Lower lobe of right lung (tissue), 2 donors: ENCODE data around the gene CACNB2. TPM values are rescaled to one million over a fixed set of nuclear protein-coding genes. Genes with fewer than 3 reads are reported as not detected.
"Not testable (repeated sequence)": the region's sequence is repeated elsewhere in the genome, so short reads cannot be mapped to it uniquely, and the experiment has no call there.

Experiments
- ATAC-seq, 2 donors: fragments of 200-7000 bp; cut with Tn5 transposase; one replicate each; pipeline ENCODE4 v1.9.1; 2020 to 2022; ENCODE audit warnings: mild to moderate bottlenecking in 2 of 2, moderate library complexity in 2 of 2
- DNase-seq: peaks from one replicate; pipeline ENCODE4 v3.0.0-alpha.2; 2020
- H3K27ac ChIP-seq: fragments of 200-600 bp; one replicate; pipeline ENCODE4 v1.8.0; 2022
- H3K27me3 ChIP-seq: fragments of 200-600 bp; one replicate; pipeline ENCODE4 v1.8.0; 2022; ENCODE audit warnings: low read depth
- H3K36me3 ChIP-seq: fragments of 200-600 bp; one replicate; pipeline ENCODE4 v1.8.0; 2022; ENCODE audit warnings: mild to moderate bottlenecking
- H3K4me1 ChIP-seq: fragments of 200-600 bp; one replicate; pipeline ENCODE4 v1.8.0; 2022
- H3K4me3 ChIP-seq: fragments of 200-600 bp; one replicate; pipeline ENCODE4 v1.8.0; 2022; ENCODE audit warnings: mild to moderate bottlenecking
- H3K9me3 ChIP-seq: fragments of 200-600 bp; one replicate; pipeline ENCODE4 v1.8.0; 2022
- intact Hi-C: fragments of 100-400 bp; cut with DNase I; formaldehyde crosslinking; loops from one replicate; pipeline ENCODE4 v1.11.0; 2022
- total RNA-seq: library from RNA; stranded (reverse); fragmentation: NEBNext Ultra II Directional; extraction: Animal tissue kit (Norgen Biotek cat#: 25700); gene quantifications from one replicate; pipeline ENCODE4 v1.2.1, GENCODE V29; 2021
- TF ChIP-seq, protein P1 (sequence below): fragments of 200-600 bp; IDR thresholded peaks from one replicate; pipeline ENCODE4 v1.8.0; 2022; ENCODE audit warnings: antibody characterized with exemption, mild to moderate bottlenecking
- donor health status: DM: no; HTN: yes; CAD: no; lungs with severe emphysema.

CACNB2 gene
- total RNA-seq, 1 donor from 2014 or later: 1.4 TPM

DNA sequence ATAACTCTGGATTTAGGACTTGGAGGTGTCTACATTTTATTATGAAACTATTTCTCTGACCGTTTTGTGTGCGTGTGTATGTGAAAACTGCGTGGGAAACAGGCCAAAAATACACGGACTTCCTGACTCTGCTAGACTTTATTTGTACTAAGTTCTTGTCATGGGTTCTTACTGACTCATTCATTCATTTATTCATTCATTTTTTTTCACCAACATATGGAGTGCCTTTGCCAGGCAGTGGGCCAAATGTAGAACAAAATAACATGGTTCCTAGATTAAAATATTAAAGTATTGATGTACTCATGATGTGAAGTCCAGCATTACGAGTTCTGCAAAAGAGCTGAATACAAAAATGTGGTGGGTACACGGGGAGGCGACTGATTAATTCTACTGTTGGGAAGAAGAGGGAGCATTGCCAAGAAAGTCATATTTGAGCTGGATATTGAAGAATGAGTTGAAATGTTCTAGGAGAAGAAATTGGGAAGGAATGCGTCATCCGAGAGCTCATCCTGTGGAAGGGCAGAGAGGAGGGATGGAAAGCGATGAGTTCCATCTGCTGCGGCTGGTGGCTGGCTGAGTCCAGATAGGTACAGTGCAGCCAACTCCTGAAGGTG lies 24.6 kb downstream of the CACNB2 start:
- Histone ChIP-seq H3K27me3 (no peaks in the 10 kb centered on the region), H3K9me3 (no peaks in the 10 kb centered on the region), H3K4me3 (no peak overlapping the region), H3K27ac (no peak overlapping the region), H3K36me3 (no peaks in the 10 kb centered on the region), H3K4me1 (no peaks in the 10 kb centered on the region)
- ATAC-seq (peak in 1 of 2 donors; percentile 13), DNase-seq (no peak)
- intact Hi-C loops: no loop called here
- TF ChIP-seq, protein P1, sequence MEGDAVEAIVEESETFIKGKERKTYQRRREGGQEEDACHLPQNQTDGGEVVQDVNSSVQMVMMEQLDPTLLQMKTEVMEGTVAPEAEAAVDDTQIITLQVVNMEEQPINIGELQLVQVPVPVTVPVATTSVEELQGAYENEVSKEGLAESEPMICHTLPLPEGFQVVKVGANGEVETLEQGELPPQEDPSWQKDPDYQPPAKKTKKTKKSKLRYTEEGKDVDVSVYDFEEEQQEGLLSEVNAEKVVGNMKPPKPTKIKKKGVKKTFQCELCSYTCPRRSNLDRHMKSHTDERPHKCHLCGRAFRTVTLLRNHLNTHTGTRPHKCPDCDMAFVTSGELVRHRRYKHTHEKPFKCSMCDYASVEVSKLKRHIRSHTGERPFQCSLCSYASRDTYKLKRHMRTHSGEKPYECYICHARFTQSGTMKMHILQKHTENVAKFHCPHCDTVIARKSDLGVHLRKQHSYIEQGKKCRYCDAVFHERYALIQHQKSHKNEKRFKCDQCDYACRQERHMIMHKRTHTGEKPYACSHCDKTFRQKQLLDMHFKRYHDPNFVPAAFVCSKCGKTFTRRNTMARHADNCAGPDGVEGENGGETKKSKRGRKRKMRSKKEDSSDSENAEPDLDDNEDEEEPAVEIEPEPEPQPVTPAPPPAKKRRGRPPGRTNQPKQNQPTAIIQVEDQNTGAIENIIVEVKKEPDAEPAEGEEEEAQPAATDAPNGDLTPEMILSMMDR: no peak

GRCh38 chr10:18178854-18179483 lies 38.7 kb downstream of the CACNB2 start:
- no peak overlapping the region for H3K4me3 ChIP-seq
- ATAC-seq (no peak), DNase-seq (no peak)
- intact Hi-C loops: no loop called here
- TF ChIP-seq, protein P1: no peak
- no peaks in the 10 kb centered on the region for H3K4me1 ChIP-seq
- H3K27me3 ChIP-seq: no peaks in the 10 kb centered on the region
- no peak overlapping the region for H3K27ac ChIP-seq
- no peaks in the 10 kb centered on the region for H3K36me3 ChIP-seq
- H3K9me3 ChIP-seq: no peaks in the 10 kb centered on the region

DNA sequence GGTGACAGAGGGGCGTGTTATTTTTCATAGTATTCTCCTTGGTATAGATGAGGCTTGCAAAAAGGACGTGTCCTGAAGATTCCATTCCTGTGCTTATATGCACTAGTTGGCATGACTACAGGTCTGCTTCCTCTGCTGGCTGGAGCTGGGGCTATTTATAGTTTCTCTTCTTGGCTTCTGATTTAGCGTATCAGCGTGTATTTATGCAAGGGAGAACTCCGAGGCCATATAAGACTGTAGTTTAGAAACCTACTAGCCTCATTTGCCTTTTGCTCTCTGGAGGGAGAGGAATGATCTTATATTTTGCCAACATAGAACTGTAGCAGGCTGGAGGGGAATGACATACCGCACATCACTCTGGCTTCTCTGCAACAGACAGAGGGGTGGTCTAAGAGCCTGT lies 39.7 kb downstream of the CACNB2 start:
- no peaks in the 10 kb centered on the region for H3K9me3 ChIP-seq
- no peaks in the 10 kb centered on the region for H3K36me3 ChIP-seq
- no peaks in the 10 kb centered on the region for H3K27me3 ChIP-seq
- intact Hi-C loops: no loop called here
- DNase-seq (no peak), ATAC-seq (peak in 1 of 2 donors; percentile 32)
- TF ChIP-seq, protein P1: no peak
- no peak overlapping the region for H3K27ac ChIP-seq
- H3K4me3 ChIP-seq: no peak overlapping the region
- no peaks in the 10 kb centered on the region for H3K4me1 ChIP-seq

GRCh38 chr10:18181382-18181781 lies 41.2 kb downstream of the CACNB2 start:
- H3K4me3 ChIP-seq, ATAC-seq, H3K27me3 ChIP-seq, H3K27ac ChIP-seq, DNase-seq, H3K4me1 ChIP-seq, intact Hi-C loops, H3K9me3 ChIP-seq, H3K36me3 ChIP-seq: not testable (repeated sequence)

DNA sequence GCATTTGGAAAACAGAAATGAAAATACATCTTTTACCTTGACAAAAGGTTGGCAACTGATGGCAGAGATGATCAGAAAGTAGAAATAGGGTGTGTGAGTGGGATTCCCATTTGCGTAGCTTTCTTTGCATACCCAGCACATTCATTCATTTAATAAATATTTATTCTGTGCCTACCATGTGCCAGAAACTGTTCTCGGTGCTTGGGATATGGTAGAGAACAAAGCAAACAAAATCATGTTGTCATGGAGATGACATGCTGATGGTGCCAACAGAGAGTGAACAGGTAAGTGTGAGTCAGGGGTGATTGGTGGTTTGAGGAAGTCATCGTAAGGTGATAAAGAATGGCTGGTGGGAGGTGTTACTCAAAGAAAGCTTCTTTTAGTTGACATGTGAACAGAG lies 45.4 kb downstream of the CACNB2 start:
- Histone ChIP-seq H3K4me3 (no peak overlapping the region), H3K27ac (no peak overlapping the region), H3K36me3 (no peaks in the 10 kb centered on the region), H3K27me3 (no peaks in the 10 kb centered on the region), H3K4me1 (no peaks in the 10 kb centered on the region), H3K9me3 (no peaks in the 10 kb centered on the region)
- intact Hi-C loops: no loop called here
- DNase-seq (no peak), ATAC-seq (peak in 1 of 2 donors; percentile 30)
- TF ChIP-seq, protein P1: no peak

GRCh38 chr10:18190840-18191239 lies 50.6 kb downstream of the CACNB2 start:
- Histone ChIP-seq H3K36me3 (no peaks in the 10 kb centered on the region), H3K9me3 (no peaks in the 10 kb centered on the region), H3K4me1 (peaks cover 7% of the 10 kb centered on the region), H3K4me3 (no peak overlapping the region), H3K27ac (no peak overlapping the region), H3K27me3 (no peaks in the 10 kb centered on the region)
- TF ChIP-seq, protein P1: no peak
- intact Hi-C loops: no loop called here
- ATAC-seq (no peak), DNase-seq (no peak)
